T-helper 1 cell treated with Interleukin-12 subunit alpha and Interleukin-12 subunit beta and Interleukin-4 antibody, amounts not matched to agents 30 μg/mL and 1 μg/mL, for 36 hours (primary cell): ENCODE results near the gene ABCA1.
"Not testable (repeated sequence)": the region's sequence is repeated elsewhere in the genome, so short reads cannot be mapped to it uniquely, and the experiment has no call there.

Source experiments
- H3K27ac Mint-ChIP-seq: one replicate; pipeline ENCODE4 v1.8.0; 2021; ENCODE audit warnings: mild to moderate bottlenecking, mixed read lengths
- H3K27me3 Mint-ChIP-seq: one replicate; pipeline ENCODE4 v1.8.0; 2021; ENCODE audit warnings: low read depth, mixed read lengths
- H3K36me3 Mint-ChIP-seq: one replicate; pipeline ENCODE4 v1.8.0; 2021; ENCODE audit warnings: low read depth, mixed read lengths
- H3K4me1 Mint-ChIP-seq: one replicate; pipeline ENCODE4 v1.8.0; 2021; ENCODE audit warnings: low read depth, mixed read lengths
- H3K4me3 Mint-ChIP-seq: one replicate; pipeline ENCODE4 v1.8.0; 2021; ENCODE audit warnings: mild to moderate bottlenecking, moderate library complexity, mixed read lengths
- H3K9me3 Mint-ChIP-seq: one replicate; pipeline ENCODE4 v1.8.0; 2021; ENCODE audit warnings: mixed read lengths

Gene ABCA1

DNA sequence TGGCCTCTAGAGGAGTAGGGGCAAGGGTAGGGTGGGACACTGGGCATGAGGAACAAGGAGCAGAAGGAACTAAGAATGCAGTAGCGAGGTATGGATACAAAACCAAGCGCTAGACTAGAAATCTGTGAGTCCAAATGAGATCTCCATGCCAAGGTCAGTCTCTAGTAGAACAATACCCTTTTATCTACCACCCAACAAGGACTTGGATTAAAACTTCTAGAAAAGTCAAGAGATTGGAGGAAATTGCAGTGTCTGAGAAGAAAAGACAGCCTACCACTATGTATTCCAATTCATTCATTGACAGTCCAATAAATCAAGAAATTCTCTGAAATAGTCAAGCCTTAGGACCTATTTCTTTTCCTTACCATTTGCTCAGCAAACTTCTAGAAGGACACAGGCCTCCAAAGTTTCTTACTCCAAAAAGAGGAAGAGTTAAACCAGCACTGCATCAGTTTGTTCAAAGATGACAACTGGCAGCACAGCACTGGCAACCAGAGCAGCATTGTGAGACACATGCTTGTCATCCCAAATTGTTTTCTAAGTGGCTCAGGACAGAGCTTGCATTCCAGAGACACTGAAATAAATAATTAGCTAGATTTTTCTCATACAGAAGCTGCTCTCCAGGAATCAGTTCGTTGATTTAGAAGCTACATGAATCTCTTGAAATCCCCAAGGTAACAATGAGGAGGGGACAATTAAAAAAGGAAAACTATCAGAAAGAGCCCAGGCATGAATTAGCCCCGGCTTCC lies 22.6 kb downstream of the ABCA1 start:
- no peak overlapping the region for H3K4me3 Mint-ChIP-seq
- no peaks in the 10 kb centered on the region for H3K27me3 Mint-ChIP-seq
- no peaks in the 10 kb centered on the region for H3K36me3 Mint-ChIP-seq
- H3K4me1 Mint-ChIP-seq, result no peaks in the 10 kb centered on the region
- no peak overlapping the region for H3K27ac Mint-ChIP-seq
- H3K9me3 Mint-ChIP-seq, result no peaks in the 10 kb centered on the region

DNA sequence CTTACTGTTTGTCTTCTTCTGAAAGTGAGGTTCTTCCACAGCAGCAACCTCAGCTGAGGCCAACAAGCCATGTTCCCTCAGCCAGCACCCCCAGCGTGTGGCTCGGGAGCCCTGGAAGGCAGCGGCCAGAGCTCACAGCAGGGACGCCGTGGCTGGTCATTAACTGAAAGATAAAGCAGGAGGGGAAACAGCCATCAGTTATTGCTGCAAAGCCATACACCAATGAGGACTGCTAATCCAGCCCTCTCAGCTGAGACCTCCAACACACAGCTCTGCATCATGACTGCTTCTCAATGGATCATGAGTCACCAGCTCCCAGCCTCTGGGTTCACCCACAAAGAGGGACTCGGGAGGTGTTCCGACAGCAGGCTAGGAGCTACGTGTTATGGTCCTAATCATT lies 24.3 kb downstream of the ABCA1 start:
- H3K27me3 Mint-ChIP-seq, result no peaks in the 10 kb centered on the region
- H3K4me1 Mint-ChIP-seq, result no peaks in the 10 kb centered on the region
- H3K4me3 Mint-ChIP-seq, result no peak overlapping the region
- no peaks in the 10 kb centered on the region for H3K9me3 Mint-ChIP-seq
- H3K36me3 Mint-ChIP-seq, result no peaks in the 10 kb centered on the region
- no peak overlapping the region for H3K27ac Mint-ChIP-seq

DNA sequence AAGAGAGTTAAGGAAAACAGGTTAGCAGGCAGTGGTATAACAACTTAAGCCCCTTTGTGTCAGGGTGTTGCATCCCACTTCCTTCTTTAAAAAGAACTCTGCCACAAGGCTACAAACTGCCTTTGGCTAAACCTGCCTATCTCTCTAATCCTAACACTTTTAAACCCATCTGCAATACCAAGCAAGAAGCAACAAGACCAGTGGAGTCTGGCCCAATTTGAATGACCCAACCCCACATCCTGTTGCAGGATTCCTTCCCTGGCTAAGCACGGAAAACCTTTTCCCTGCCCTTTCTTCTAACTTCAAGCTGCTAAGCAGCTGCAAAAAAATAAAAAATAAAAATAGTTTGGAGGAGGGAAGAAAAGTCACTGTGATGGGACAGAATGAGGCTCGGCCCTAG lies 27.1 kb downstream of the ABCA1 start:
- Mint-ChIP-seq H3K4me3 (no peak overlapping the region), H3K9me3 (no peaks in the 10 kb centered on the region), H3K27ac (no peak overlapping the region), H3K4me1 (no peaks in the 10 kb centered on the region), H3K36me3 (no peaks in the 10 kb centered on the region), H3K27me3 (no peaks in the 10 kb centered on the region)

- Mint-ChIP-seq H3K27me3 (no peaks in the 10 kb centered on the region), H3K4me3 (no peak overlapping the region), H3K9me3 (no peaks in the 10 kb centered on the region), H3K27ac (no peak overlapping the region), H3K4me1 (no peaks in the 10 kb centered on the region), H3K36me3 (no peaks in the 10 kb centered on the region)
These were observed 27.6 kb downstream of the ABCA1 start for GRCh38 chr9:104900324-104900723.

DNA sequence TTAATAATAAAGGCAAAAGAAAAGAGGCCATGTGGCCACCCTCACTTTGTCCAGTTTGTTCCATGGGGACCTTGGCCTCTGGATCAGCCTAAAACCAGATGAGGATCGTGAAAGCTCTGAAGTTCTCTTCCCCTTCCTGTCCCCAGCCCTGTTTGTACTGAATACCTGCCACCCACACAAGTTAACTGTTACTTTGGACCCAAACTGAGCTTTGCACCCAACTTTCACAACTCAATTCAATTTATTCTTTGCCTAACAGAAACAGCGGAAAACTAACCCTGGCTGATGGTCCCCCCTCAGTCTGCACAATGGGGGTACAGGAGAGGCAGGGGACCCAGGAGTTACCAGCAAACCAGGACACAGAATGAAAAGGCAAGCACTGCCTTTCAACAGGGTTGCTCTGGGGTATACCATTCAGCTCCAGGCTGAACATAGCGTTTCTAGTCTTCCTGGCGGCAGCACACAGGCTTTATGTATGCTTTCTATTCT lies 28.2 kb downstream of the ABCA1 start:
- no peaks in the 10 kb centered on the region for H3K27me3 Mint-ChIP-seq
- no peaks in the 10 kb centered on the region for H3K9me3 Mint-ChIP-seq
- no peaks in the 10 kb centered on the region for H3K36me3 Mint-ChIP-seq
- H3K27ac Mint-ChIP-seq, result no peak overlapping the region
- no peaks in the 10 kb centered on the region for H3K4me1 Mint-ChIP-seq
- no peak overlapping the region for H3K4me3 Mint-ChIP-seq

DNA sequence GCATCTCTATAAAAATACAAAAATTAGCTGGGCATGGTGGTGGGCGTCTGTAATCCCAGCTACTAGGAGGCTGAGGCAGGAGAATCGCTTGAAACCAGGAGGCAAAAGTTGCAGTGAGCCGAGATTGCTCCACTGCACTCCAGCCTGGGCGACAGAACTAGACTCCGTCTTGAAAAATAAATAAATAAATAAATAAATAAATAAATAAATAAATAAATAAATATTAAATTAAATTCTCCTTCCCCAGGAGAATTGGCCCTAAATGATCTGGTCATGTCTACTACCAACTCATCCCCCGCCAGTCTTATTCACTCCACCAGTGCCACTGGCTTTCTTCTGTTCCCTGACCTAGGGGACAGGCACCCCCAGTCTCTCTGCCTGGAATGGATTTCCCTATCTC lies 29.6 kb downstream of the ABCA1 start:
- not testable (repeated sequence) for H3K36me3 Mint-ChIP-seq, H3K4me1 Mint-ChIP-seq, H3K9me3 Mint-ChIP-seq, H3K27ac Mint-ChIP-seq, H3K4me3 Mint-ChIP-seq, H3K27me3 Mint-ChIP-seq

DNA sequence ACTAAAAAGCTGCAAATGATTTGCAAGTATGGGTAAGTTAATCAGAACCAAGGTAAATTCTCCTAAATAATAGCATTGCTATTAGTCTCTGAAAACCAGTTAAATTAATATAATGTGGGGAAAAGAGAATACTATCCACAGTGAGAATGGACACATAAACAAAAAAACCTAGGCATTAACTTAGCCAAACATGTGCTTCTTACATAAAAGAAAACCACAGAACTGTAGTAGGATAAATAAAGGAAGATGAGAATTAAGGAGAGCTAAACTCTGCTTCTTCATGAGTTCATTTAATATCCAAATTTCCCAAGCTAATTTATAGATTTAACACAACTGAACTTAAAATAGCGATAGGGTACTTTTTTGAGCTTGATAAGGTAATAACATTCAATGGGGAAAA lies 31.8 kb downstream of the ABCA1 start:
- no peak overlapping the region for H3K27ac Mint-ChIP-seq
- no peaks in the 10 kb centered on the region for H3K4me1 Mint-ChIP-seq
- H3K9me3 Mint-ChIP-seq, result no peaks in the 10 kb centered on the region
- no peaks in the 10 kb centered on the region for H3K36me3 Mint-ChIP-seq
- no peak overlapping the region for H3K4me3 Mint-ChIP-seq
- H3K27me3 Mint-ChIP-seq, result no peaks in the 10 kb centered on the region

DNA sequence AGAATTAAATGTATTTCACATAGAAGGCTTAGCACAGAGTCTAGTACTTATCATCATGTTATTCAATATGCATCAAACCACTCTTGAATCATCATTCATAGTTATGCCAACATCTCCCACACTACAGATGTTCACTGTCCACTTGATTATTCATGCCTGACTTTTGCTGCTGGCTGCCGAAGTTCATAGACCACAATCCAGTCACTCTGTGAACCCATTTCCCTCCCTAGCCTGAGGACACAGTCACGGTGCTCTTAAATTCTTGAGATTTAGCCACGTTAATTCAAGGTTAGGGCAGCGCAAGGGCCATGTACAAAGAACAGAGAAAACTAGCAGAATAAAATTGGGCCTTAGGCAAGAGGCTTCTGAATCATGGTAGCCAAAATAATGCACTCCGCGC lies 32.4 kb downstream of the ABCA1 start:
- Mint-ChIP-seq H3K27ac (no peak overlapping the region), H3K9me3 (no peaks in the 10 kb centered on the region), H3K4me1 (no peaks in the 10 kb centered on the region), H3K36me3 (no peaks in the 10 kb centered on the region), H3K4me3 (no peak overlapping the region), H3K27me3 (no peaks in the 10 kb centered on the region)

DNA sequence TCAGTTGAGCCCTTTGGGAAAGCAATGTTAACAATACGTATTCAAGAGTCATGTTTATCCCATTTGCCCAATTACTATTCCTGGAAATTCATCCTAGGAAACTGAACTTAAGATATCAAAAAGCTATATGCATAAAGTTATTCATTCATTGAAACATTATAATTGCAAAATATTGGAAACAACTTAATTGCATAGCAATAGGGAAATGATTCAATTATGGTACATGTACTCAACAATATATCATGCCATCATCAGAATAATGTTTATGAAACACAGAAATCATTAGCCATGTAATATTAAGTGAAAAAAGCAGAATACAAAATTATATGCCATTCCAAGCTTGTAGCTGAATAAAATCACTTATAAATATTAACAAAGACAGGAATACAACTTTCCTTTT lies 35.3 kb downstream of the ABCA1 start:
- no peaks in the 10 kb centered on the region for H3K9me3 Mint-ChIP-seq
- no peaks in the 10 kb centered on the region for H3K27me3 Mint-ChIP-seq
- H3K4me1 Mint-ChIP-seq, result no peaks in the 10 kb centered on the region
- no peak overlapping the region for H3K4me3 Mint-ChIP-seq
- H3K36me3 Mint-ChIP-seq, result no peaks in the 10 kb centered on the region
- H3K27ac Mint-ChIP-seq, result no peak overlapping the region

- H3K36me3 Mint-ChIP-seq, result no peaks in the 10 kb centered on the region
- H3K27ac Mint-ChIP-seq, result no peak overlapping the region
- no peaks in the 10 kb centered on the region for H3K27me3 Mint-ChIP-seq
- H3K4me3 Mint-ChIP-seq, result no peak overlapping the region
- no peaks in the 10 kb centered on the region for H3K9me3 Mint-ChIP-seq
- H3K4me1 Mint-ChIP-seq, result no peaks in the 10 kb centered on the region
These were observed 37.6 kb downstream of the ABCA1 start for GRCh38 chr9:104890433-104890770.

GRCh38 chr9:104885818-104886709 lies 41.9 kb downstream of the ABCA1 start:
- H3K9me3 Mint-ChIP-seq, result no peaks in the 10 kb centered on the region
- no peaks in the 10 kb centered on the region for H3K36me3 Mint-ChIP-seq
- no peaks in the 10 kb centered on the region for H3K27me3 Mint-ChIP-seq
- no peak overlapping the region for H3K27ac Mint-ChIP-seq
- H3K4me3 Mint-ChIP-seq, result no peak overlapping the region
- H3K4me1 Mint-ChIP-seq, result no peaks in the 10 kb centered on the region

- Mint-ChIP-seq H3K27ac (no peak overlapping the region), H3K9me3 (no peaks in the 10 kb centered on the region), H3K4me3 (no peak overlapping the region), H3K36me3 (no peaks in the 10 kb centered on the region), H3K27me3 (no peaks in the 10 kb centered on the region), H3K4me1 (no peaks in the 10 kb centered on the region)
These were observed 44.8 kb downstream of the ABCA1 start for GRCh38 chr9:104883169-104883568.

DNA sequence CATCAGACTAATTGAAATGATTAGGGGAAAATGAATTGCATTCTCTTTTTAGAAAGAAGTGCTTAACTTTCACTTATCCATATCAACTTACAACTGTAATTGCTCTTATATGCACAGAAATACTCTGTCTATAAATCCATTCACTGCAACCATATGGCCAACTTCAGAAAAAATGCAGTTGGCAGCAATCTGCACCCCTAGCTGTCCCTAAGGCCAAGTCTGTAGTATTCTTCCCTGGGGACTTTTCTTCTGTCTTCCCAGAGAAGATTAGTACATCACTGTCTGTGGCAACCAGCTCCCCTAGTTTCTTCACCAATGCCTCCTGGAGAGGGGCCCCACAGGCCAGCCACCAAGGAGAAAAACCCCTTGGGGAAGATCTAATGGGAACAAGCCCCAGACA lies 45.4 kb downstream of the ABCA1 start:
- Mint-ChIP-seq H3K27ac (no peak overlapping the region), H3K4me3 (no peak overlapping the region), H3K9me3 (no peaks in the 10 kb centered on the region), H3K27me3 (no peaks in the 10 kb centered on the region), H3K4me1 (no peaks in the 10 kb centered on the region), H3K36me3 (no peaks in the 10 kb centered on the region)

GRCh38 chr9:104882086-104882485 lies 45.9 kb downstream of the ABCA1 start:
- Mint-ChIP-seq H3K27me3 (no peaks in the 10 kb centered on the region), H3K36me3 (no peaks in the 10 kb centered on the region), H3K9me3 (no peaks in the 10 kb centered on the region), H3K27ac (no peak overlapping the region), H3K4me3 (no peak overlapping the region), H3K4me1 (no peaks in the 10 kb centered on the region)

DNA sequence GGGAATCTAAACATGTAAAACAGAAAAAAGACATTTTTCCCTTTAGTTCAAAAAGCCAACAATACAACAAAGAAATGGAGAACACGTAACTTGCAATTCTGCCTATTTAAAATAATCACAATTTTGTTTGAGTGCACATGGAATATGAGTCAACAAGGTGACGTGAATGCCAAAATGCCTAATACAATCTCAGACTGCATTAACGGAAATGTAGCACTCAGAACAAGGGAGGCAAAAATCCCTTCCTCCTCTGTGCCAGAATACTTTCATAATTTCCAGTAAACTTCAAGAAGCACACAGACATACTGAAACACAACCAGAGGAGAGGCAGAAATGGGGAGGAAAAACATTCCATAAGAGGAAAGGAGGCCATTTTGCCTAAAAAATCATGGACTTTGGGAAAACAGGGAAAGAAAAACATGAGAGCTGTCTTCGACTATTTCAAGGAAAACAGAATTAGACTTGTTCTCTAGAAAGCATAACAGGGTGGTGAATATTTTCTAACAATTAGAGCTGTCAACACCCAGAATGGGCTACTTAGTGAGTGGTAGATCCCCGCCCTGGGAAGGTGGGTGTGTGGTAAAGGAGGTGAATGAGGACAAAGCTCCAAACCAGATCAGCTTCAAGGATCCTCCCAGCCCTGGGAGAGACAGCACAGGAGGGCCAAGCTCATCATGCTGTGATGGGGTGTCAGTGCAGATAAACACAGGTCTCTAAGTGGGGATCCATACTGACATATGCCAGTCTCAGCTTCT lies 48.2 kb downstream of the ABCA1 start:
- peaks cover 3% of the 10 kb centered on the region for H3K36me3 Mint-ChIP-seq
- no peak overlapping the region for H3K27ac Mint-ChIP-seq
- H3K4me3 Mint-ChIP-seq, result no peak overlapping the region
- no peaks in the 10 kb centered on the region for H3K4me1 Mint-ChIP-seq
- no peaks in the 10 kb centered on the region for H3K9me3 Mint-ChIP-seq
- no peaks in the 10 kb centered on the region for H3K27me3 Mint-ChIP-seq
